GM12865 (cell line): ENCODE results near the gene NLGN4X.

Experiments used
- DNase-seq: peaks from one replicate; pipeline ENCODE4 v3.0.0; 2010; ENCODE audit warnings: low read depth
- H3K4me3 ChIP-seq: 2 replicates; pipeline ENCODE4 v1.5.1; 2011; ENCODE audit warnings: mild to moderate bottlenecking, low read depth, low read length, control low read depth
- TF ChIP-seq, protein P1 (sequence below): IDR thresholded peaks from 2 replicates; pipeline ENCODE4 v1.5.1; 2011; ENCODE audit warnings: low read length, control low read depth, low read depth, inconsistent platforms; ENCODE audit not compliant: insufficient read depth; ENCODE audit errors: missing control alignments

NLGN4X gene

DNA sequence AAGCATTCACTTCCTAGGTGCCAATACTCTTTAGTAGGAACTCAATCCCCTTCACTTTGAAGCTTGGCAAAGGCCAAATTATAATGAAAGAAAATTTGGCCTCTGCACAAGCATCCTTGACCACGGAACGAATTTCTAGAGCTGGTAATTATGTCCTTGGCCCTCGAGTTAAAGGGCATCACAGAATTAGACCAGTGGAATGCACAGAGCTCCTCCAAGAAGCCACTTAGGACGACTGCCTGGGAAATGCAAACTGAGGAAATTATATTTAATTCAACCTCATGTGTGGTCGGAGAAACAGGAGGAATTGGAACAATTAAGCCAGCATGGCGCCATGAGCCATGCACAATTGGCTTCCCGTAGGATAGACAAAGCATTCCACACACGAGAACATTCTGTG is 59.3 kb downstream of the NLGN4X start:
- no peak for DNase-seq
- no peak overlapping the region for H3K4me3 ChIP-seq
- TF ChIP-seq, protein P1, sequence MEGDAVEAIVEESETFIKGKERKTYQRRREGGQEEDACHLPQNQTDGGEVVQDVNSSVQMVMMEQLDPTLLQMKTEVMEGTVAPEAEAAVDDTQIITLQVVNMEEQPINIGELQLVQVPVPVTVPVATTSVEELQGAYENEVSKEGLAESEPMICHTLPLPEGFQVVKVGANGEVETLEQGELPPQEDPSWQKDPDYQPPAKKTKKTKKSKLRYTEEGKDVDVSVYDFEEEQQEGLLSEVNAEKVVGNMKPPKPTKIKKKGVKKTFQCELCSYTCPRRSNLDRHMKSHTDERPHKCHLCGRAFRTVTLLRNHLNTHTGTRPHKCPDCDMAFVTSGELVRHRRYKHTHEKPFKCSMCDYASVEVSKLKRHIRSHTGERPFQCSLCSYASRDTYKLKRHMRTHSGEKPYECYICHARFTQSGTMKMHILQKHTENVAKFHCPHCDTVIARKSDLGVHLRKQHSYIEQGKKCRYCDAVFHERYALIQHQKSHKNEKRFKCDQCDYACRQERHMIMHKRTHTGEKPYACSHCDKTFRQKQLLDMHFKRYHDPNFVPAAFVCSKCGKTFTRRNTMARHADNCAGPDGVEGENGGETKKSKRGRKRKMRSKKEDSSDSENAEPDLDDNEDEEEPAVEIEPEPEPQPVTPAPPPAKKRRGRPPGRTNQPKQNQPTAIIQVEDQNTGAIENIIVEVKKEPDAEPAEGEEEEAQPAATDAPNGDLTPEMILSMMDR, result no peak

DNA sequence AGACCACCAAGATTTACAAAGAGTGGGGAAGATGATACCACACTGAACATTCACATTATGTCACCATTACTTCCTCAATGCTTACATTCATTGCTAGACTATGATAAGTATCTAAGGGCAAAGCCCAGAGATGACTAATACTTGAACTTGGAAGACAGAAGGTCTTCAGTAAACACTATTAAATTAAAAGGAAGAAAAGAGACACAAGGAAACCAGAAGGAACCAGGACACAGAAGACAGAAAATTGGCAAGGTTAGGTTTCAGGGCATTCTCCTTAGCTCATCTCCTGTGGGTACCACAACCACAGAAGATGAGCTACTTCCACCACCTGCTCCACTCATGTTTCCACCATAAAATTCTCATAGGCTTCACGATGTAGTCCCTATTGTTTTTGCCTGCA is 64.9 kb downstream of the NLGN4X start:
- no peak overlapping the region for H3K4me3 ChIP-seq
- TF ChIP-seq, protein P1, result no peak
- DNase-seq, result no peak

DNA sequence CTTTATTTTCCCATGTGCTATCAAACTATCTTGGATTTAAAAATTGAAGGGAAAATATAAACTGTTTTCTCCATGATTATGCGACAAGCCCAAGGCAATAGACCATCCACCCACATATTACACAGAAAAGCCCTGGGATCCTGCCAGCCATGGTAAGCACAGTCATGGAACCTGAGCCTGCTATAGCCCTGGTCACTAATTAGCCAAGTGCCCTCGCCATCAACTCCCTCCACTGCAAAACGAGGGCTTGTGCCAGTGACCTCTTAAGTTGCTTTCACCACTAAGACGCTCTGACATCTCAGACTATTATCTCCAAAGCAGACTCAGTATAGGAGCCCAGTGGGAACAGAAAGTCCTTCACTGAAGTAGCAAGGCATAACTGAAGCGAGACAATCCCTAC is 69.2 kb downstream of the NLGN4X start:
- no peak for DNase-seq
- TF ChIP-seq, protein P1, result no peak
- H3K4me3 ChIP-seq, result no peak overlapping the region

DNA sequence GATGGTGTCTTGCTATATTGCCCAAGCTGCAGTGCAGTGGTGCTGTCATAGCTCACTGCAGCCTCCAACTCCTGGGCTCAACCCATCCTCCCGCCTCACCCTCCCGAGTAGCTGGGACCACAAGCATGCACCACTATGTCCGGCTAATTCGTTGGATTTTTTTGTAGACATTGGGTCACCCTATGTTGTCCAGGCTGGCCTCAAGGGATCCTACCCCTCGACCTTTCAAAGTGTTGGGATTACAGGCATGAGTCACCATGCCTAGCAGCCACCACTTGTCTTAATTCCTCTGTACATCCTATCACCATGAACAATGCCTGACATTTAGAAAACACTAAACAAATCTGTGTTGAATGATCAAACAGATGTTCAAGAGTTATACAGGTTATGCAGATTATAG is 76.7 kb downstream of the NLGN4X start:
- TF ChIP-seq, protein P1, result no peak
- DNase-seq, result no peak

DNA sequence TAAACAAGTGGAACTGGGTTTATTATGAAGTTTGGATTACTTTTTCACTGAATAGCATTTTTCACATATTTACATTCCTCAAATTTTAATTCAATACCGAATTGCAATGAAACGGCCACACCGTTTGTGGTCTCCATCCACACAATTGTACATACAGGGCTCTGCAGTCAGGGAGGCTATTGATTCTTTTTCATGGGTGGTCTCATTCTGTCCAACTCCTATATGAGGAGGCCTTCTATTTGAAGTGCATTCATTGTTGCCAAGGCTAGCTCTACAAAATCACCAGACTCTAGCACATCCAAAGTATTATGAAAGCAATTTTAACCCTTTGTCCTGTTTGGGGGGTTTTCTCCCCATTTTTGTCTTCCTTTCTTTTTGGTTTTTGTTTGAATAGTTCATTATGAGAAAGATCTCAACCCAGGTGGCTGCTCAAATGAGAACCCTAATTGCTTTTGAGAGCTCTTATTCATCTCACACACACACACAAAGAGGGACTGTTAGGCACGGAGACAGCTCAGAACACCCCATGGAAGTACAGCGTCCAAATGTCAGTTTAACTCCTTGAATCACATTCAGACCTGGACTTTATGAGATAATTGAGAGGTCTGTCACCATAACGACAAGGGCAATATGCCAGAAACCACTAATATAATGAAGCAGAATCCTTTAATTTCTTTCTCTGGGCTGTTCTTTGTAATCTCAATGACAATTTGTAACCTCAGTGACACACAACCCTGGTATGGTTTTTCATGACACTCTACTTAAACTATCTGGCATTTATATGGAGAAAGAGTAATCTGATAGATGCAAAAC is 79.4 kb downstream of the NLGN4X start:
- H3K4me3 ChIP-seq, result no peak overlapping the region
- TF ChIP-seq, protein P1, result no peak
- no peak for DNase-seq

More for the DNA sequence above, 76.7 kb downstream of the NLGN4X start:
- no peak overlapping the region for H3K4me3 ChIP-seq

DNA sequence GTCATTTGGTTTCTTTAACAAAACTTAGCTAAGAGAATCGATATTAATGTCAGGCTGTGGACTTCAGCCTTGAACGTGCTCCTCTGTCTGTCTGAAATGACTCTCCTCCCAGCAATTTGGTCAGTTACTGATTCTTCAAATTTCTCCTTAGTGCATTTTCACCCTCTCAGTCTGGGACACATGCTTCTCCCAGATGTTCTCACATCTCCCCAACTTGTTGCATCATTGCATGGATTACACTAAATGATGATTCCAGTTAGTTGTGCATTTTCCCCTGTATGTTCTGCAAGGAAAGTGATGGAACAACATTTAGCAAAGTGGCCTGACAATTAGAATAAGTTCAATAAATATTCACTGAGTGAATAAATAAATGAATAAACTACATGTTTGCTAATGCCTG is 94.4 kb downstream of the NLGN4X start:
- no peak overlapping the region for H3K4me3 ChIP-seq
- TF ChIP-seq, protein P1, result no peak
- no peak for DNase-seq

DNA sequence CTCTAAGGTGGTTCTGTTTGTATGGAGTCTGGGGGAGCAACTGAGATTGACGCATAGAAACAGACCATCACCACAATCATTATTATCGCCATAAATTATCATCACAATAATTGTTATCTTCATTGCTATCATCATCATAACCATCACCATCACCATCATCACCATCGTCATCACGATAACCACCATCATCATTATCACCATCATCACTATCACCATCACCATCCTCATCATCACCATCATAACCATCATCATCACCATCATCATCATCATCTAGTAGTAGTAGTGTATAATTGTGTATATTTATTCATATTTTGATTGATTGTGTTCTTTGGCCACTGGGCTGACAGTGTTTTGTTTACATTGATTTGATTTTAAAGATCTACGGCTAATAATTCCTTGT is 95.7 kb downstream of the NLGN4X start:
- TF ChIP-seq, protein P1, result no peak
- no peak overlapping the region for H3K4me3 ChIP-seq
- no peak for DNase-seq
